ENCODE measurements around the gene IL17RC.

The IL17RC gene

GRCh38 chr3:9909221-9910013 is 7.5 kb upstream of the IL17RC start:
- Histone ChIP-seq H3K27me3 (replicated peaks; ENCODE audit: control insufficient read depth, insufficient read depth, low read length) (no peaks in the 10 kb centered on the region), H3K4me3 (replicated peaks; ENCODE audit: low read depth, low read length) (no peak overlapping the region), H3K36me3 (ENCODE audit: control insufficient read depth, insufficient read depth, low read length) (no peaks in the 10 kb centered on the region)
- DNase-seq (ENCODE audit: extremely low read depth, insufficient read length): no peak
- no peak for TF ChIP-seq CTCF (IDR thresholded peaks at IDR 0.05; ENCODE audit: insufficient read depth, low read length, poor library complexity, severe bottlenecking)

GRCh38 chr3:9911863-9912262 is 5.0 kb upstream of the IL17RC start:
- TF ChIP-seq CTCF (IDR thresholded peaks at IDR 0.05; ENCODE audit: insufficient read depth, low read length, poor library complexity, severe bottlenecking): no peak
- no peaks in the 10 kb centered on the region; the same call in none of the 2 replicates for H3K27me3 ChIP-seq (replicated peaks; ENCODE audit: control insufficient read depth, insufficient read depth, low read length)
- H3K4me3 ChIP-seq (replicated peaks; ENCODE audit: low read depth, low read length): no peak overlapping the region
- H3K36me3 ChIP-seq (ENCODE audit: control insufficient read depth, insufficient read depth, low read length): no peaks in the 10 kb centered on the region
- no peak for DNase-seq (ENCODE audit: extremely low read depth, insufficient read length)

- Histone ChIP-seq H3K4me3 (replicated peaks; ENCODE audit: low read depth, low read length) (no peak overlapping the region), H3K36me3 (ENCODE audit: control insufficient read depth, insufficient read depth, low read length) (no peaks in the 10 kb centered on the region), H3K27me3 (replicated peaks; ENCODE audit: control insufficient read depth, insufficient read depth, low read length) (no peaks in the 10 kb centered on the region; the same call in none of the 2 replicates)
- no peak for TF ChIP-seq CTCF (IDR thresholded peaks at IDR 0.05; ENCODE audit: insufficient read depth, low read length, poor library complexity, severe bottlenecking)
- no peak for DNase-seq (ENCODE audit: extremely low read depth, insufficient read length)
Measured at GRCh38 chr3:9912294-9912935, 4.5 kb upstream of the IL17RC start.

- no peaks in the 10 kb centered on the region; the same call in none of the 2 replicates for H3K27me3 ChIP-seq (replicated peaks; ENCODE audit: control insufficient read depth, insufficient read depth, low read length)
Measured at GRCh38 chr3:9913601-9914000, 3.3 kb upstream of the IL17RC start.

GRCh38 chr3:9914011-9914410 is 2.9 kb upstream of the IL17RC start:
- no peak for TF ChIP-seq CTCF (IDR thresholded peaks at IDR 0.05; ENCODE audit: insufficient read depth, low read length, poor library complexity, severe bottlenecking)

More at GRCh38 chr3:9913601-9914000, 3.3 kb upstream of the IL17RC start:
- no peak overlapping the region for H3K4me3 ChIP-seq (replicated peaks; ENCODE audit: low read depth, low read length)
- H3K36me3 ChIP-seq (ENCODE audit: control insufficient read depth, insufficient read depth, low read length): no peaks in the 10 kb centered on the region
- no peak for DNase-seq (ENCODE audit: extremely low read depth, insufficient read length)
- no peak for TF ChIP-seq CTCF (IDR thresholded peaks at IDR 0.05; ENCODE audit: insufficient read depth, low read length, poor library complexity, severe bottlenecking)

More at GRCh38 chr3:9914011-9914410, 2.9 kb upstream of the IL17RC start:
- no peak for DNase-seq (ENCODE audit: extremely low read depth, insufficient read length)
- Histone ChIP-seq H3K36me3 (ENCODE audit: control insufficient read depth, insufficient read depth, low read length) (no peaks in the 10 kb centered on the region), H3K27me3 (replicated peaks; ENCODE audit: control insufficient read depth, insufficient read depth, low read length) (no peaks in the 10 kb centered on the region; the same call in none of the 2 replicates), H3K4me3 (replicated peaks; ENCODE audit: low read depth, low read length) (no peak overlapping the region)

All from GM06990 (cell line).